UCSD-AML1 (cell line): ENCODE data around the gene CD59.
A peak's percentile ranks its signal among the peaks of the same experiment; 100 is the strongest.
"Not testable (repeated sequence)": the region's sequence is repeated elsewhere in the genome, so short reads cannot be mapped to it uniquely, and the experiment has no call there.

ENCODE experiments used
- DNase-seq: peaks from one replicate; lab custom pipeline; 2025; ENCODE audit not compliant: unreplicated experiment; lab: John Stamatoyannopoulos, UW

Gene CD59

GRCh38 chr11:33743291-33743690 is 7.1 kb upstream of the CD59 start:
- no peak for DNase-seq

- no peak for DNase-seq
Measured at GRCh38 chr11:33742249-33742851, 6.1 kb upstream of the CD59 start.

- no peak for DNase-seq
Measured at GRCh38 chr11:33741806-33742205, 5.6 kb upstream of the CD59 start.

- no peak for DNase-seq
Measured at GRCh38 chr11:33737362-33737821, 1.2 kb upstream of the CD59 start.

- DNase-seq, result peak; percentile 56
Measured at GRCh38 chr11:33735271-33736147, 714 bp downstream of the CD59 start.

- DNase-seq, result no peak
Measured at GRCh38 chr11:33734441-33735270, 1.6 kb downstream of the CD59 start.

GRCh38 chr11:33733980-33734379 is 2.2 kb downstream of the CD59 start:
- no peak for DNase-seq

GRCh38 chr11:33731723-33732531 is 4.3 kb downstream of the CD59 start:
- DNase-seq, result peak; percentile 16

GRCh38 chr11:33730716-33731115 is 5.5 kb downstream of the CD59 start:
- DNase-seq, result no peak

GRCh38 chr11:33729072-33729664 is 7.1 kb downstream of the CD59 start:
- not testable (repeated sequence) for DNase-seq

- not testable (repeated sequence) for DNase-seq
Measured at GRCh38 chr11:33727539-33727938, 8.7 kb downstream of the CD59 start.

GRCh38 chr11:33725496-33725895 is 10.7 kb downstream of the CD59 start:
- DNase-seq, result no peak

GRCh38 chr11:33724644-33725035 is 11.6 kb downstream of the CD59 start:
- no peak for DNase-seq

GRCh38 chr11:33723238-33723881 is 12.9 kb downstream of the CD59 start:
- peak; percentile 35 for DNase-seq

GRCh38 chr11:33722590-33723234 is 13.5 kb downstream of the CD59 start:
- DNase-seq, result no peak

- DNase-seq, result no peak
Measured at GRCh38 chr11:33721984-33722383, 14.2 kb downstream of the CD59 start.

- no peak for DNase-seq
Measured at GRCh38 chr11:33721426-33721825, 14.8 kb downstream of the CD59 start.

GRCh38 chr11:33719587-33719986 is 16.6 kb downstream of the CD59 start:
- DNase-seq, result no peak

- no peak for DNase-seq
Measured at GRCh38 chr11:33718440-33718839, 17.8 kb downstream of the CD59 start.
